Panc1 (cell line): ENCODE results near the gene GPR141. TPM values are rescaled to one million over a fixed set of nuclear protein-coding genes. Genes with fewer than 3 reads are reported as not detected.

Experiments
- ATAC-seq: fragments of 200-7000 bp; cut with Tn5 transposase; 2 replicates; pipeline ENCODE4 v1.9.1; 2020; ENCODE audit warnings: mild to moderate bottlenecking, moderate library complexity
- BruUV-seq: library from RNA; stranded (reverse); fragments of 400-500 nt; replicated peaks from 2 replicates; lab custom pipeline; 2021; lab: Mats Ljungman, UMichigan
- CTCF ChIA-PET: fragments of 300-600 bp; sonication (Branson Sonifier 250); formaldehyde crosslinking; loops from one replicate; lab custom pipeline; 2022; ENCODE audit warnings: antibody characterized with exemption; lab: Charles Lee
- POLR2A ChIA-PET: fragments of 300-600 bp; sonication (Branson Sonifier 250); formaldehyde crosslinking; loops from one replicate; lab custom pipeline; 2022; ENCODE audit warnings: antibody characterized with exemption; lab: Charles Lee
- DNase-seq: peaks from one replicate; pipeline ENCODE4 v3.0.0-alpha.2; 2010; ENCODE audit warnings: low read depth, low spot score
- H3K27ac ChIP-seq: 2 replicates; pipeline ENCODE4 v1.5.1; 2011; ENCODE audit warnings: mild to moderate bottlenecking, low read length, inconsistent platforms
- H3K27me3 ChIP-seq: fragments of 200-500 bp; sonication (Bioruptor generic); 2 replicates; pipeline ENCODE4 v1.6.0; 2014; ENCODE audit warnings: low read length, inconsistent platforms; ENCODE audit not compliant: control insufficient read depth, insufficient read depth
- H3K36me3 ChIP-seq: fragments of 200-500 bp; sonication (Bioruptor generic); 2 replicates; pipeline ENCODE4 v1.5.1; 2014; ENCODE audit warnings: inconsistent platforms, mild to moderate bottlenecking, low read length, moderate library complexity; ENCODE audit not compliant: control insufficient read depth, insufficient read depth
- H3K4me1 ChIP-seq: 2 replicates; pipeline ENCODE4 v1.5.1; 2011; ENCODE audit warnings: inconsistent platforms, mild to moderate bottlenecking, low read length, moderate library complexity; ENCODE audit not compliant: control insufficient read depth, insufficient read depth
- H3K4me3 ChIP-seq, 2 experiments: 2 replicates each; pipeline ENCODE4 v1.5.1; 2011 to 2012; ENCODE audit warnings: low read depth in 2 of 2, low read length in 2 of 2, mild to moderate bottlenecking in 2 of 2, inconsistent platforms in 1 of 2, moderate library complexity in 1 of 2
- H3K9me3 ChIP-seq: fragments of 200-500 bp; sonication (Bioruptor generic); 2 replicates; pipeline ENCODE4 v1.5.1; 2014; ENCODE audit warnings: low read depth, mild to moderate bottlenecking, inconsistent platforms, low read length, moderate library complexity; ENCODE audit not compliant: control insufficient read depth, insufficient read depth
- POLR2AphosphoS5 ChIP-seq: IDR thresholded peaks from 2 replicates; pipeline ENCODE4 v1.6.1; 2012; ENCODE audit warnings: mild to moderate bottlenecking, low read depth, low read length, moderate library complexity
- REST ChIP-seq, 2 experiments: IDR thresholded peaks; 2 replicates each; pipeline ENCODE4 v1.6.1; 2011 to 2012; ENCODE audit warnings: low read depth in 2 of 2, control low read depth in 1 of 2, low read length in 1 of 2, mild to moderate bottlenecking in 1 of 2, moderate library complexity in 1 of 2; ENCODE audit not compliant: insufficient read depth in 1 of 2
- SIN3A ChIP-seq: IDR thresholded peaks from 2 replicates; pipeline ENCODE4 v1.6.1; 2012; ENCODE audit warnings: low read depth, mild to moderate bottlenecking, low read length, moderate library complexity, borderline replicate concordance; ENCODE audit not compliant: insufficient read depth
- TCF7L2 ChIP-seq: IDR thresholded peaks from 2 replicates; pipeline ENCODE4 v1.6.1; 2011; ENCODE audit warnings: mild to moderate bottlenecking, low read depth, low read length, inconsistent platforms
- in situ Hi-C: cut with HindIII; loops from 2 replicates; pipeline ENCODE4 v1.10.0; 2016; ENCODE audit warnings: low sequenced_read_pairs, low pct_unique_long_range_greater_than_20kb
- intact Hi-C: fragments of 100-400 bp; cut with micrococcal nuclease; formaldehyde crosslinking; loops from one replicate; pipeline ENCODE4 v1.10.0; 2022; ENCODE audit not compliant: unreplicated experiment
- total RNA-seq: library from RNA; stranded (reverse); gene quantifications from one replicate; pipeline ENCODE4 v1.2.1, GENCODE V29; 2021; ENCODE audit not compliant: unreplicated experiment
- TF ChIP-seq, protein P1 (sequence below): fragments of 450-650 bp; IDR thresholded peaks from 2 replicates; pipeline ENCODE4 v1.5.1; 2017; ENCODE audit warnings: mild to moderate bottlenecking

GPR141 gene
- total RNA-seq, 1 experiment from 2014 or later, result not detected

DNA sequence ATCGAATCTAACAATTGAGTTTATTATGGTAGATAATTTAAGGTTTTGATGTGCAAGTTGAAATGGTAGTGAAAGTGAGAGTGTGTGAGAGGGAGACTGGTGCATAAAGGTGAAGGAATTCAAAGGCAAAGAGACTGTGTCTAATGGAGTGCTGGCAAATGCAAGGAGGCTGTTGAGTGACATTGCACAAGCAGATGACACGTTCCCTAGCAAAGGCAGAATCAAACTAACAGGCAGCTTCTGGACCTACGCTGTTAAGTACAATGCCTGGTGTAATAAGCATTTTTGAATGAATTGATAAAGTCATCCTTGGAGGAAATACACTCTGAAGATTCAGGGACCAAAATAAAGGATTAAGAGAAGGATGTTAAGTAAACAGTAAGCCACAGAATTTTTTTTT lies 11.7 kb upstream of the GPR141 start:
- DNase-seq (no peak), ATAC-seq (no peak)
- in situ Hi-C loops (no loop called here), intact Hi-C loops (no loop called here)
- no peaks in the 10 kb centered on the region for H3K9me3 ChIP-seq
- no TSS peak for BruUV-seq
- CTCF ChIA-PET, result no interaction called here
- no peak for TF ChIP-seq POLR2AphosphoS5
- no peaks in the 10 kb centered on the region for H3K27me3 ChIP-seq
- POLR2A ChIA-PET, result no interaction called here
- no peaks in the 10 kb centered on the region for H3K4me1 ChIP-seq
- no peak overlapping the region for H3K4me3 ChIP-seq
- H3K27ac ChIP-seq, result no peak overlapping the region
- no peaks in the 10 kb centered on the region for H3K36me3 ChIP-seq

DNA sequence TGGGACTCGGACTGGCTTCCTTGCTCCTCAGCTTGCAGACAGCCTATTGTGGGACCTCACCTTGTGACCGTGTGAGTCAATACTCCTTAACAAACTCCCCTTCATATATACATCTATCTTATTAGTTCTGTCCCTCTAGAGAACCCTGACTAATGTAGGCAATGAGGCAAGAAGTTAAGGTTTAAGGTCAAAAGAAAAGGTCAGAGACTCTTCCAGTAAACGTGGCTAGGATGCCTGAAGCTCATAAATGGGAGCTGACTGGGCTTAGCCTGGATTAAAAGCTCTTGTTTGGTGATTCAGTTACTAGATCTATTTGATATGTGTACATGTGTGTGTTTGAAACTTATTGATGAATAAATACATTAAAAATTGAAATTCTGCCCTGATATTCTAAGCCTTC lies 10.6 kb upstream of the GPR141 start:
- DNase-seq, result no peak
- no peaks in the 10 kb centered on the region for H3K36me3 ChIP-seq
- no peak overlapping the region for H3K27ac ChIP-seq
- intact Hi-C loops, result no loop called here
- ATAC-seq, result no peak
- no peak overlapping the region for H3K4me3 ChIP-seq
- no peaks in the 10 kb centered on the region for H3K9me3 ChIP-seq
- CTCF ChIA-PET, result no interaction called here
- H3K4me1 ChIP-seq, result no peaks in the 10 kb centered on the region
- POLR2A ChIA-PET, result no interaction called here
- no TSS peak for BruUV-seq
- in situ Hi-C loops, result no loop called here
- TF ChIP-seq POLR2AphosphoS5, result no peak
- TF ChIP-seq REST (IDR thresholded peaks at IDR 0.05; ENCODE audit: insufficient read depth in 1 of 2, low read depth in 2 of 2, low read length in 1 of 2), result no peak
- TF ChIP-seq TCF7L2, result no peak
- no peak for TF ChIP-seq SIN3A
- TF ChIP-seq, protein P1, sequence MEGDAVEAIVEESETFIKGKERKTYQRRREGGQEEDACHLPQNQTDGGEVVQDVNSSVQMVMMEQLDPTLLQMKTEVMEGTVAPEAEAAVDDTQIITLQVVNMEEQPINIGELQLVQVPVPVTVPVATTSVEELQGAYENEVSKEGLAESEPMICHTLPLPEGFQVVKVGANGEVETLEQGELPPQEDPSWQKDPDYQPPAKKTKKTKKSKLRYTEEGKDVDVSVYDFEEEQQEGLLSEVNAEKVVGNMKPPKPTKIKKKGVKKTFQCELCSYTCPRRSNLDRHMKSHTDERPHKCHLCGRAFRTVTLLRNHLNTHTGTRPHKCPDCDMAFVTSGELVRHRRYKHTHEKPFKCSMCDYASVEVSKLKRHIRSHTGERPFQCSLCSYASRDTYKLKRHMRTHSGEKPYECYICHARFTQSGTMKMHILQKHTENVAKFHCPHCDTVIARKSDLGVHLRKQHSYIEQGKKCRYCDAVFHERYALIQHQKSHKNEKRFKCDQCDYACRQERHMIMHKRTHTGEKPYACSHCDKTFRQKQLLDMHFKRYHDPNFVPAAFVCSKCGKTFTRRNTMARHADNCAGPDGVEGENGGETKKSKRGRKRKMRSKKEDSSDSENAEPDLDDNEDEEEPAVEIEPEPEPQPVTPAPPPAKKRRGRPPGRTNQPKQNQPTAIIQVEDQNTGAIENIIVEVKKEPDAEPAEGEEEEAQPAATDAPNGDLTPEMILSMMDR, result no peak
- no peaks in the 10 kb centered on the region for H3K27me3 ChIP-seq

DNA sequence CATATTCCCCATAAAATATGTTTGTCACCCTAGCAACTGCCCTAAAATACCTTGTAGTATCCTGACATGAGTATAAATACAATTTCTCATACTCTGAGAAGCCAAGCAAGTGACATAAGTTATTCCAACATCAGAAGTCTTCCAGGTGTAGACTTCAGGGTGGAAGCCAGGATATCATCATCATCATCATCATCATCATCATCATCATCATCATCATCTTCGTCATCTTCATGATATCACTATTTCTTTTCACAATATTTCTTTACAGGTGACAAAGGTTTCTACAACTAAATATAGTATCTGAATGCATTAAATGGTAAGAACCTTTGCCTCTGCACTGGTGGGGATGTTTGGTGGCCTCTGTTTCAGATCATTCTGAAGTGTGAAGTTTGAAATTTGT lies 10.0 kb upstream of the GPR141 start:
- ChIA-PET CTCF (no interaction called here), POLR2A (no interaction called here)
- H3K4me1 ChIP-seq, result no peaks in the 10 kb centered on the region
- H3K36me3 ChIP-seq, result no peaks in the 10 kb centered on the region
- no peaks in the 10 kb centered on the region for H3K27me3 ChIP-seq
- no peak overlapping the region for H3K4me3 ChIP-seq
- TF ChIP-seq, protein P1, result no peak
- TF ChIP-seq POLR2AphosphoS5 (no peak), SIN3A (no peak), TCF7L2 (no peak), REST (IDR thresholded peaks at IDR 0.05; ENCODE audit: insufficient read depth in 1 of 2, low read depth in 2 of 2, low read length in 1 of 2) (no peak)
- in situ Hi-C loops (no loop called here), intact Hi-C loops (no loop called here)
- ATAC-seq, result no peak
- no TSS peak for BruUV-seq
- H3K9me3 ChIP-seq, result no peaks in the 10 kb centered on the region
- no peak overlapping the region for H3K27ac ChIP-seq
- DNase-seq, result no peak
